Right atrium auricular region (tissue), 2 donors: ENCODE data around the gene RFTN1. TPM values are rescaled to one million over a fixed set of nuclear protein-coding genes. Genes with fewer than 3 reads are reported as not detected.

Source experiments
- DNase-seq: peaks from one replicate; pipeline ENCODE4 v3.0.0-alpha.2; 2019; ENCODE audit warnings: low spot score
- H3K27ac ChIP-seq, 2 donors: fragments of 200-600 bp; sonication (generic); 1 replicate in 1 of 2; 2 replicates in 1 of 2; pipeline ENCODE4 v1.5.1; 2016 to 2019
- H3K27me3 ChIP-seq, 2 donors: fragments of 200-600 bp; sonication (generic); one replicate each; pipeline versions ENCODE4 v1.5.1 to v1.6.0; 2017 to 2019
- H3K36me3 ChIP-seq: fragments of 200-600 bp; sonication (generic); one replicate; pipeline ENCODE4 v1.5.1; 2016
- H3K4me1 ChIP-seq, 2 donors: fragments of 200-600 bp; sonication (generic); one replicate each; pipeline versions ENCODE4 v1.5.1 to v1.6.0; 2017 to 2019
- H3K4me3 ChIP-seq, 2 donors: fragments of 200-600 bp; sonication (generic); 1 replicate in 1 of 2; 2 replicates in 1 of 2; pipeline ENCODE4 v1.5.1; 2017 to 2019; ENCODE audit warnings: mild to moderate bottlenecking in 1 of 2, moderate library complexity in 1 of 2
- H3K9me3 ChIP-seq, 2 donors: fragments of 200-600 bp; sonication (generic); one replicate each; pipeline ENCODE4 v1.5.1; 2019
- CTCF ChIP-seq, 2 donors: fragments of 200-600 bp; sonication (generic); IDR thresholded peaks; one replicate each; pipeline ENCODE4 v1.5.1; 2019; ENCODE audit warnings: antibody characterized with exemption in 2 of 2
- total RNA-seq, 2 donors: library from RNA; depleted of rRNA; stranded (reverse); fragments of >200 nt; gene quantifications; one replicate each; pipeline ENCODE4 v1.1.0, GENCODE V29; 2016

The RFTN1 gene
- total RNA-seq, 2 donors from 2014 or later = 15.9 to 33.6 TPM

DNA sequence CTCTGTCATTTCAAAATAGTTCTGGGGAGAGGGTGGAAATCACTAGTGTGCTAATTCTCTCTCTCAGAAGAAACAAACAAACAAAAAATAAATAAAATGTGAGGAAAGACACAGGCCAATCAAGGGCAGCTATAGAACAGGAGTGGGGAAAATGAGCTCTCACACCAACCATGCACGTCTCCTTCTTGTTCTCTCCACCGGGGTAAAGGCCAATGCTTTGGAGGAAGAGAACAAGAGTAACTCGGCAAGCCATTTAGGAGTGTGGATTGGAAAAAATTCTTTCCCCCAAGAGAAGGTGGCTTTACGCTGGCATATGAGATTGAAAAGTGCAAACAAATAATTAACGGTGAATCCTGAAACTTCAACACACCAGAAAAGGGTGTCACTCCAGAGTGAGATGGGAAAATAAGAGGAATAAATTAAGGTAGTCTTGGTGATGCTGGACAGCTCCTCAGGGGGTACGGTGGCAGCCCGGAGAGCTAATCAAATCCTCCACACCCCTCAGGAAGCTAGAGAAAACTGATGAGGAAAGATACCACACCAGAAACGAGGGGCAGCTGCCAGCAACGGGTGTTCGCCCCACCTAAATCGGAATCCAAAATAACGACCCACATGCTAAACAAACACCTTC, 88.0 kb downstream of the RFTN1 start:
- DNase-seq = no peak
- no peaks in the 10 kb centered on the region for H3K27me3 ChIP-seq
- TF ChIP-seq CTCF (IDR thresholded peaks at IDR 0.05) = no peak
- peaks cover 0 to 13% of the 10 kb centered on the region in 2 donors for H3K4me1 ChIP-seq
- no peak overlapping the region for H3K4me3 ChIP-seq
- H3K36me3 ChIP-seq = no peaks in the 10 kb centered on the region
- no peaks in the 10 kb centered on the region for H3K9me3 ChIP-seq
- no peak overlapping the region for H3K27ac ChIP-seq

DNA sequence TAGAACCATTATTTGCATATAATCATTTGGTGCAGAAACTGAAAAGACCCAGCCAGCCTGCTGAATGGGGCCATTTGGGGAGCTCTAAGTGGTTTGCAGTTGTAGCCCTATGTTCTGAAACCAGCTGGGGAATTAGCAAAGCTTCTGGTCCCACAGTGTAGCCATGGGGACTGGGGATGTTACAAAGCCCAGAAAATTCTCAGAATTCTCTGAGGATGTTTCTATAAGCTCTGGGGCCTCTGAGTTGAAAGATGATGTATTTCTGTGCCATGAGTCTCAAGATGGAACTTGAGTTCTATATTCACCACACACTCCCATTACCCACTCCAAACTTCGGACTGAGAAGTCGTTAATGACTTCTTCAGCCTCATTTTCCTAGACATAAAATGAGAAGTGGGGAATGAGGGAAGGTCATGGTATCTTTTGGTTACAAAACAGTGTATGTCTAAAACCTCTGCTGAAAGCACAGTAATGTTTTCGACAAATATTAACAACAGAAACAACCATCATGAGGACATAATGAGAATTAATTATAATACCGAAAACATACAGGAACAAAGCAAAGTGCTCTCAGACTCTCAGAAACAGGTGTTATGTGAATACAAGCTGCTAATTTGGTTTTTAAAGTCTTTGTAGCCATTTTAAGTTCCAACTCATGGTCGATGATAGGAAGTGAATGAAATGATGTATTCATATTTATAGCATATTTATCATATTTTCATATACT, 89.4 kb downstream of the RFTN1 start:
- DNase-seq = no peak
- no peak overlapping the region for H3K27ac ChIP-seq
- no peaks in the 10 kb centered on the region for H3K27me3 ChIP-seq
- no peak overlapping the region for H3K4me3 ChIP-seq
- no peaks in the 10 kb centered on the region for H3K9me3 ChIP-seq
- peaks cover 0 to 25% of the 10 kb centered on the region in 2 donors for H3K4me1 ChIP-seq
- TF ChIP-seq CTCF (IDR thresholded peaks at IDR 0.05) = no peak
- no peaks in the 10 kb centered on the region for H3K36me3 ChIP-seq

- Histone ChIP-seq H3K36me3 (no peaks in the 10 kb centered on the region), H3K27me3 (no peaks in the 10 kb centered on the region), H3K4me3 (no peak overlapping the region), H3K4me1 (peaks cover 0 to 31% of the 10 kb centered on the region in 2 donors), H3K9me3 (no peaks in the 10 kb centered on the region), H3K27ac (no peak overlapping the region)
- DNase-seq = no peak
- no peak for TF ChIP-seq CTCF (IDR thresholded peaks at IDR 0.05)
Observed at GRCh38 chr3:16423298-16423697, 90.2 kb downstream of the RFTN1 start.

GRCh38 chr3:16419640-16420241, 93.8 kb downstream of the RFTN1 start:
- Histone ChIP-seq H3K4me1 (peaks cover 0 to 26% of the 10 kb centered on the region in 2 donors), H3K27me3 (no peaks in the 10 kb centered on the region), H3K36me3 (no peaks in the 10 kb centered on the region), H3K27ac (no peak overlapping the region), H3K4me3 (no peak overlapping the region), H3K9me3 (no peaks in the 10 kb centered on the region)
- DNase-seq = no peak
- no peak for TF ChIP-seq CTCF (IDR thresholded peaks at IDR 0.05)

DNA sequence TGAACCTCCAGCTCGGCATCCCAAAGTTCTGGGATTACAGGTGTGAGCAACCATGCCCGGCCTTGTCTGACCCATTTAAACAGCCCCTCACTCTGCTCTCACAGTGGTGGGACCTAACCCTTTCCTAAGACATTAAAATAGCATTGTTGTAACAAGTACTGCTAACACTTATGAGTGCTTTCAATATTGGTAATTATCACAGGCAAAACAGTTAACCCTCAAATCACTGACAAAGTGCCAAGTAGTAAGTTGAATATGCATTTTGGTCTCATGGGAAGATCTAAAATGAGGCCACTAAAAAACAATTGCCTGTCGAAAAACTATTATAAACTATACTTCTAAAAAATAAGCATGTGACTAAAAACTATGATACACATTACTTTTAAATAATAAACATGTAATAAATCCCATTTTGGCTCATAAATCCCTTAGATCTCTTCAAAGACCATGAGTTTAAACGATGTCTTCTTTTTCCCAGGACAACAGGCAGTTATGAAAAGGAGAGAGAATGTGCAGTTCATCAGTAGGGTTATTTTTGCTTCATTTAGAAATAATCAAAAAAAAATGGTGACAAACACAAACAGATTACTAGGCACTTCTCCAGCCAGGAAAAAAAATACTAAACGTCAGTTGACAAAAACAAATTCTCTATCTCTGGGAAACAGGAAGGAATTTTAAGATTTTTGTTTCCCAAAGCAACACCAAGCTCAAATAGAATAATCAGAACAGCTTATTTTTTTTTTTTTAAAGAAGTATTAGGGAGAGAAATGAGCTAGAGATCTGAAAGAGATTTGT, 95.4 kb downstream of the RFTN1 start:
- no peak for DNase-seq
- Histone ChIP-seq H3K4me1 (peaks cover 0 to 26% of the 10 kb centered on the region in 2 donors), H3K9me3 (no peaks in the 10 kb centered on the region), H3K27me3 (no peaks in the 10 kb centered on the region), H3K27ac (no peak overlapping the region), H3K4me3 (no peak overlapping the region), H3K36me3 (no peaks in the 10 kb centered on the region)
- TF ChIP-seq CTCF (IDR thresholded peaks at IDR 0.05) = no peak
